ENCODE results near the gene PRDM11.

PRDM11 gene

GRCh38 chr11:45229401-45230020 is 83.1 kb downstream of the PRDM11 start:
- TF ChIP-seq CTCF (conservative IDR thresholded peaks at IDR 0.05; ENCODE audit: low read depth, low read length) = no peak
- no peak for DNase-seq (ENCODE audit: low read depth)
- no peak overlapping the region for H3K4me3 ChIP-seq (ENCODE audit: low read depth, low read length)

- H3K4me3 ChIP-seq (ENCODE audit: low read depth, low read length) = no peak overlapping the region
- TF ChIP-seq CTCF (conservative IDR thresholded peaks at IDR 0.05; ENCODE audit: low read depth, low read length) = no peak
- no peak for DNase-seq (ENCODE audit: low read depth)
Observed at GRCh38 chr11:45232341-45233080, 86.1 kb downstream of the PRDM11 start.

DNA sequence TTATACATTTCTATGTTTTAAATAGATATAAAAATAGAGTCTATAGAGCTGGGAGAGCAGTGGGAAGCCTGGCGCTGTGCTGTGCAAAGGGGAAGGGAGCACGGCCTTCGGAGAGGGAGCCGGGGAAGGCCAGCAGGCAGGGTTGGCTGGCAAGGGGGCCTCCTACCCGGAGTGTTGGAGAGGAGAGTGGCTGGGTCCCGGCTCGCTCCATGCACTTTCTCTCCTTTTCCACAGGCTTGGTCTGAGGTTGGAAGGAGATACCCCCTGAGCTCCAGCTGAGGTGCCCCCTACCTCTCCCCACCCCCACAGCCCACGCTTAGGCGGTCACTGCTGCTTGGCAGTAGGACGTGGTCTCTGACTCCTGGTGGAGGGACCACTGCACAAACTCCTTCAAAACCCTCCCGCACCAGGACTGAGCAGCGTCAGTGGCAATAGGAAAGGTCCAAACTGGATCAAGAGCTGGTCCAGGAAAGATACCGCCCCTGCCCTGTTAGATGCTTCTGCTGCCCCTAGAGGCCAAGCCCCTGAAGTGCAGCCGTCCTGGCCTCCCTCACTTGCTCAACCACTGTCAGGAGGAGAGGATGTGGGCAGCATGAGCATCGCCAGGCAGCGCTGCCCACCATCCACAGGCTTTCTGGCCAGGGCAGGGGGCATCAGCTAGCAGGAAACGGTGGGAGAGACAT is 86.8 kb downstream of the PRDM11 start:
- H3K4me3 ChIP-seq (ENCODE audit: low read depth, low read length) = no peak overlapping the region
- DNase-seq (ENCODE audit: low read depth) = peak; percentile 75
- peak; percentile 94 for TF ChIP-seq CTCF (conservative IDR thresholded peaks at IDR 0.05; ENCODE audit: low read depth, low read length)

GRCh38 chr11:45233804-45234170 is 87.3 kb downstream of the PRDM11 start:
- H3K4me3 ChIP-seq (ENCODE audit: low read depth, low read length) = no peak overlapping the region
- TF ChIP-seq CTCF (conservative IDR thresholded peaks at IDR 0.05; ENCODE audit: low read depth, low read length) = no peak
- DNase-seq (ENCODE audit: low read depth) = no peak

DNA sequence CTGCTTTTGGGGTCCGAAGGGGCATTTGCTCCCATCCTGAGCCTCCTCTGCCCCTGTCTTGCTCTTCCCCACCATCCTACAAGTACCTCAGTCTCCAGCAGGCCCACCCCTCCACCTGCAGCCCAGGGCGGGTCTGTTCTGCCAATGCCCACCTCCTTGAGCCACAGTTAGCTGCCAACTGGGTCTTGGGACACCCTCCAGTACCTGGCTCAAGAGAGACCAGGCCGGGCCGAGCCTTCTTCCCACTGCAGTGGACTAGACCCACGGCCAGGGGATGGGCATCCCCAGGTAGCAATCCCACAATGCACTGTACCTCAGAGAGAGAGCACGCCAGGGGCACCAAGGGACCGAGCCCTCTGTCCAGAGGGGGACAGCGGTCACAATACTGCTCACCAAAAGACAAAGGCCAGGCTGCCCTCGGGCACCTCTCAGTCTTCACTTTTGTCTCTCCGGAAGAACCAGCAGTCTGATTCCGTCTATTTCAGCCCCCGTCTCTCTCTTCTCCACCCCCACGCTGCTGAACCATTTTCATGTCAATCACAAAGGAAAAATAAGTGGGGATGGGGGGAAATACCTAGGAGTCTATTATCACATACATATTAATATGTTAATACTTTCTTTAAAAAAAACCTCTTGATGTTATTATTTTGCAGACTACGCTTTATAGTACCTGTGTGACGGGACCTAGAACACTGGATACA is 88.0 kb downstream of the PRDM11 start:
- DNase-seq (ENCODE audit: low read depth) = no peak
- TF ChIP-seq CTCF (conservative IDR thresholded peaks at IDR 0.05; ENCODE audit: low read depth, low read length) = no peak
- no peak overlapping the region for H3K4me3 ChIP-seq (ENCODE audit: low read depth, low read length)

DNA sequence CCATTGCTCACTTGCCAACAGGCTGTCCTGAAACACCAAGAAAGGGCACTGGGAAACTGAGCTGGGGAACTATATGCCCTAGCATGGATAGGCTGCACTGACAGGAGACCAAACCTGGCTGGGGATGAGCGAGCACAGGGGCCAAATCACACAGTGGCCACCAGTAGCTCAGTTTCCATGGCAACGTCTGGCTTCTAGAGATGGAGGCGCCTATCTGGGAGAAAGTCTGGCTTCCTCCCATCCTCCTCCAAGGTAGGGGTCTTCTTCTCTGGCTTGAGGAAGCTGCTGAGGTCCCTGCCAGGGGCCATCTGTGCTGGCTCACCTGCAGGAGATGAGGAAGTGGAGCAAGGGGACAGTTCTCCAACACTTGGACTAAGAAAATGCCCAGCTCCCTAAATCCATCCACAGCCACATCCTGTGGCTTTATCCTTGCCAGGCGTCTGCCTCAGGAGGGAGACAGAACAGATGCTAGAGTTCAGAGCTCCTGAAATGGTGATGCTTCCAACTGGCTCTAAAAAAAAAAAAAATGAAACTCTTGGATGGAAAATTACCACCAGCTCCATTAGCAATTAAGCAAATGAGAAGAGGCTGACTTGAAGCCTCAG is 91.4 kb downstream of the PRDM11 start:
- TF ChIP-seq CTCF (conservative IDR thresholded peaks at IDR 0.05; ENCODE audit: low read depth, low read length) = no peak
- no peak overlapping the region for H3K4me3 ChIP-seq (ENCODE audit: low read depth, low read length)
- DNase-seq (ENCODE audit: low read depth) = no peak
